ENCODE results near the gene VPS13D. TPM values are rescaled to one million over a fixed set of nuclear protein-coding genes. Genes with fewer than 3 reads are reported as not detected.

The VPS13D gene
- total RNA-seq, 6 experiments from 2014 or later = 18.8 to 29.5 (median 21.5) TPM

GRCh38 chr1:12272770-12273169, 42.9 kb downstream of the VPS13D start:
- no peak for TF ChIP-seq CTCF (IDR thresholded peaks at IDR 0.05)
- H3K36me3 Mint-ChIP-seq (ENCODE audit: low read depth) = peaks cover 26% of the 10 kb centered on the region
- H3K27me3 Mint-ChIP-seq (ENCODE audit: insufficient read depth) = peaks cover 1% of the 10 kb centered on the region; the same call in 1 of the 2 replicates
- no peaks in the 10 kb centered on the region for H3K4me1 Mint-ChIP-seq (ENCODE audit: low read depth)
- no peak for DNase-seq
- no peak overlapping the region for H3K27ac Mint-ChIP-seq
- H3K4me3 Mint-ChIP-seq = no peak overlapping the region
- H3K9me3 Mint-ChIP-seq = no peaks in the 10 kb centered on the region

GRCh38 chr1:12275370-12275769, 45.5 kb downstream of the VPS13D start:
- Mint-ChIP-seq H3K9me3 (no peaks in the 10 kb centered on the region), H3K4me3 (no peak overlapping the region), H3K4me1 (ENCODE audit: low read depth) (no peaks in the 10 kb centered on the region), H3K27ac (no peak overlapping the region), H3K36me3 (ENCODE audit: low read depth) (peaks cover 24% of the 10 kb centered on the region), H3K27me3 (ENCODE audit: insufficient read depth) (peaks cover 1% of the 10 kb centered on the region; the same call in 1 of the 2 replicates)
- no peak for DNase-seq
- TF ChIP-seq CTCF (IDR thresholded peaks at IDR 0.05) = peak; percentile 87

GRCh38 chr1:12276225-12276624, 46.4 kb downstream of the VPS13D start:
- peak; percentile 57; the same call in 1 of the 2 replicates for TF ChIP-seq CTCF (IDR thresholded peaks at IDR 0.05)
- no peak overlapping the region for H3K4me3 Mint-ChIP-seq
- no peaks in the 10 kb centered on the region for H3K4me1 Mint-ChIP-seq (ENCODE audit: low read depth)
- peaks cover 26% of the 10 kb centered on the region for H3K36me3 Mint-ChIP-seq (ENCODE audit: low read depth)
- DNase-seq = no peak
- no peaks in the 10 kb centered on the region for H3K9me3 Mint-ChIP-seq
- H3K27ac Mint-ChIP-seq = no peak overlapping the region
- H3K27me3 Mint-ChIP-seq (ENCODE audit: insufficient read depth) = peaks cover 1% of the 10 kb centered on the region; the same call in 1 of the 2 replicates

GRCh38 chr1:12279003-12279402, 49.2 kb downstream of the VPS13D start:
- H3K4me1 Mint-ChIP-seq (ENCODE audit: low read depth) = no peaks in the 10 kb centered on the region
- H3K36me3 Mint-ChIP-seq (ENCODE audit: low read depth) = peaks cover 29% of the 10 kb centered on the region
- no peak for TF ChIP-seq CTCF (IDR thresholded peaks at IDR 0.05)
- no peak overlapping the region for H3K27ac Mint-ChIP-seq
- DNase-seq = no peak
- no peak overlapping the region for H3K4me3 Mint-ChIP-seq
- no peaks in the 10 kb centered on the region for H3K9me3 Mint-ChIP-seq
- H3K27me3 Mint-ChIP-seq (ENCODE audit: insufficient read depth) = peaks cover 1% of the 10 kb centered on the region; the same call in 1 of the 2 replicates

- Mint-ChIP-seq H3K4me3 (no peak overlapping the region), H3K4me1 (ENCODE audit: low read depth) (no peaks in the 10 kb centered on the region), H3K27me3 (ENCODE audit: insufficient read depth) (peaks cover under 1% of the 10 kb centered on the region; the same call in 1 of the 2 replicates), H3K27ac (no peak overlapping the region), H3K9me3 (no peaks in the 10 kb centered on the region), H3K36me3 (ENCODE audit: low read depth) (peaks cover 29% of the 10 kb centered on the region)
- DNase-seq = no peak
- TF ChIP-seq CTCF (IDR thresholded peaks at IDR 0.05) = no peak
Measured at GRCh38 chr1:12279728-12280464, 50.1 kb downstream of the VPS13D start.
